Neural progenitor cell (in vitro differentiated cells): ENCODE data around the gene AGFG1. TPM values are rescaled to one million over a fixed set of nuclear protein-coding genes. Genes with fewer than 3 reads are reported as not detected.

Source experiments
- DNase-seq: peaks from one replicate; pipeline ENCODE4 v3.0.0-alpha.2; 2016; ENCODE audit warnings: low spot score
- H2AFZ ChIP-seq: fragments of 200-600 bp; sonication (generic); replicated peaks from 2 replicates; pipeline ENCODE4 v1.6.1; 2016; ENCODE audit warnings: antibody characterized with exemption
- H3F3A ChIP-seq: fragments of 200-600 bp; sonication (generic); 2 replicates; pipeline ENCODE4 v1.6.1; 2016; ENCODE audit warnings: antibody characterized with exemption, low read depth
- H3K27ac ChIP-seq: fragments of 200-600 bp; sonication (generic); 2 replicates; pipeline ENCODE4 v1.5.1; 2016; ENCODE audit warnings: mild to moderate bottlenecking
- H3K27me3 ChIP-seq: fragments of 200-600 bp; sonication (generic); 2 replicates; pipeline ENCODE4 v1.6.1; 2016; ENCODE audit warnings: mild to moderate bottlenecking, moderate library complexity
- H3K36me3 ChIP-seq: fragments of 200-600 bp; sonication (generic); 2 replicates; pipeline ENCODE4 v1.5.1; 2016
- H3K4me1 ChIP-seq: fragments of 200-600 bp; sonication (generic); 2 replicates; pipeline ENCODE4 v1.6.1; 2016; ENCODE audit warnings: mixed run types
- H3K4me2 ChIP-seq: fragments of 200-600 bp; sonication (generic); 2 replicates; pipeline ENCODE4 v1.6.1; 2016
- H3K4me3 ChIP-seq: fragments of 200-600 bp; sonication (generic); 2 replicates; pipeline ENCODE4 v1.5.1; 2016
- H3K79me2 ChIP-seq: fragments of 200-600 bp; sonication (generic); 2 replicates; pipeline ENCODE4 v1.6.1; 2016; ENCODE audit warnings: low read depth
- H3K9ac ChIP-seq: fragments of 200-600 bp; sonication (generic); 2 replicates; pipeline ENCODE4 v1.6.1; 2016
- H3K9me3 ChIP-seq: fragments of 200-600 bp; sonication (generic); 2 replicates; pipeline ENCODE4 v1.5.1; 2016; ENCODE audit warnings: low read depth
- H4K20me1 ChIP-seq: fragments of 200-600 bp; sonication (generic); 2 replicates; pipeline ENCODE4 v1.6.1; 2016; ENCODE audit warnings: low read depth
- H3K27ac Mint-ChIP-seq: 3 replicates; pipeline ENCODE4 v1.8.0; 2021; ENCODE audit warnings: mixed read lengths
- H3K27me3 Mint-ChIP-seq: 2 replicates; pipeline ENCODE4 v1.8.0; 2022; ENCODE audit warnings: low read depth, mild to moderate bottlenecking, inconsistent platforms, moderate library complexity, mixed read lengths; ENCODE audit not compliant: insufficient read depth
- H3K36me3 Mint-ChIP-seq: 3 replicates; pipeline ENCODE4 v1.8.0; 2021; ENCODE audit warnings: mixed read lengths
- H3K4me1 Mint-ChIP-seq: 3 replicates; pipeline ENCODE4 v1.8.0; 2021; ENCODE audit warnings: mixed read lengths
- H3K4me3 Mint-ChIP-seq: 3 replicates; pipeline ENCODE4 v1.8.0; 2021; ENCODE audit warnings: mild to moderate bottlenecking, moderate library complexity, mixed read lengths
- H3K9me3 Mint-ChIP-seq: 3 replicates; pipeline ENCODE4 v1.8.0; 2020; ENCODE audit warnings: mixed read lengths
- EZH2 ChIP-seq: fragments of 200-600 bp; sonication (generic); IDR thresholded peaks from 2 replicates; pipeline ENCODE4 v1.6.1; 2017; ENCODE audit warnings: antibody characterized with exemption, mild to moderate bottlenecking, moderate library complexity
- EZH2phosphoT487 ChIP-seq: fragments of 200-600 bp; sonication (generic); IDR thresholded peaks from 2 replicates; pipeline ENCODE4 v1.6.1; 2017; ENCODE audit warnings: antibody characterized with exemption
- total RNA-seq: library from RNA; depleted of rRNA; stranded (reverse); fragments of >200 nt; gene quantifications from 2 replicates; pipeline ENCODE4 v1.2.3, GENCODE V29; 2015; ENCODE audit warnings: low replicate concordance
- TF ChIP-seq, protein P1 (sequence below): fragments of 200-600 bp; sonication (generic); IDR thresholded peaks from 2 replicates; pipeline ENCODE4 v1.5.1; 2017; ENCODE audit warnings: antibody characterized with exemption, mild to moderate bottlenecking

The AGFG1 gene
- total RNA-seq, 1 donor from 2014 or later = 84.8 TPM

DNA sequence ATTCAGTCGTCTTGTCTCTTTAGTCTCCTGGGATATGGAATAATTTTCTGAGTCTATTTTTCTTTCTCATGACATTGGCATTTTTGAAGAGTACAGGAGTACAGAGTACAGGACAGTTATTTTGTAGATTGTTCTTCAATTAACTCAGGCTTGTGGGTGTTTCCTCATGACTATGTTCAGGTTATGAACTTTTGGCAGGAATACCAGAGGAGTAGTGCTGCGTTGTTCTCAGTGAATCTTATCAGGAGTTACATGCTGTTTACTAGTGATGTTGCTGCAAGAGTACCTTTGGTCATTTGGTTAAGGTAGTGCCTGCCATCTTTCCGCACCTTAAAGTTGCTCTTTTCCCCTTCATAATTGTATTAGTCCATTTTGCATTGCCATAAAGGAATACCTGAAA is 41.3 kb upstream of the AGFG1 start:
- Histone ChIP-seq H3K4me1 (no peaks in the 10 kb centered on the region), H4K20me1 (no peaks in the 10 kb centered on the region), H3K27ac (no peak overlapping the region), H3K4me2 (no peak overlapping the region), H3K36me3 (peaks cover 4% of the 10 kb centered on the region), H3K4me3 (no peak overlapping the region), H3K9me3 (peaks cover 9% of the 10 kb centered on the region), H3K27me3 (no peaks in the 10 kb centered on the region), H3K9ac (no peak overlapping the region), H3K79me2 (no peaks in the 10 kb centered on the region), H3F3A (no peaks in the 10 kb centered on the region), H2AFZ (no peak overlapping the region)
- Mint-ChIP-seq H3K9me3 (peaks cover 12% of the 10 kb centered on the region), H3K27ac (no peak overlapping the region), H3K36me3 (no peaks in the 10 kb centered on the region), H3K4me1 (no peaks in the 10 kb centered on the region), H3K4me3 (no peak overlapping the region), H3K27me3 (peaks cover 3% of the 10 kb centered on the region)
- TF ChIP-seq EZH2phosphoT487 (no peak), EZH2 (no peak)
- TF ChIP-seq, protein P1, sequence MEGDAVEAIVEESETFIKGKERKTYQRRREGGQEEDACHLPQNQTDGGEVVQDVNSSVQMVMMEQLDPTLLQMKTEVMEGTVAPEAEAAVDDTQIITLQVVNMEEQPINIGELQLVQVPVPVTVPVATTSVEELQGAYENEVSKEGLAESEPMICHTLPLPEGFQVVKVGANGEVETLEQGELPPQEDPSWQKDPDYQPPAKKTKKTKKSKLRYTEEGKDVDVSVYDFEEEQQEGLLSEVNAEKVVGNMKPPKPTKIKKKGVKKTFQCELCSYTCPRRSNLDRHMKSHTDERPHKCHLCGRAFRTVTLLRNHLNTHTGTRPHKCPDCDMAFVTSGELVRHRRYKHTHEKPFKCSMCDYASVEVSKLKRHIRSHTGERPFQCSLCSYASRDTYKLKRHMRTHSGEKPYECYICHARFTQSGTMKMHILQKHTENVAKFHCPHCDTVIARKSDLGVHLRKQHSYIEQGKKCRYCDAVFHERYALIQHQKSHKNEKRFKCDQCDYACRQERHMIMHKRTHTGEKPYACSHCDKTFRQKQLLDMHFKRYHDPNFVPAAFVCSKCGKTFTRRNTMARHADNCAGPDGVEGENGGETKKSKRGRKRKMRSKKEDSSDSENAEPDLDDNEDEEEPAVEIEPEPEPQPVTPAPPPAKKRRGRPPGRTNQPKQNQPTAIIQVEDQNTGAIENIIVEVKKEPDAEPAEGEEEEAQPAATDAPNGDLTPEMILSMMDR = no peak
- no peak for DNase-seq

DNA sequence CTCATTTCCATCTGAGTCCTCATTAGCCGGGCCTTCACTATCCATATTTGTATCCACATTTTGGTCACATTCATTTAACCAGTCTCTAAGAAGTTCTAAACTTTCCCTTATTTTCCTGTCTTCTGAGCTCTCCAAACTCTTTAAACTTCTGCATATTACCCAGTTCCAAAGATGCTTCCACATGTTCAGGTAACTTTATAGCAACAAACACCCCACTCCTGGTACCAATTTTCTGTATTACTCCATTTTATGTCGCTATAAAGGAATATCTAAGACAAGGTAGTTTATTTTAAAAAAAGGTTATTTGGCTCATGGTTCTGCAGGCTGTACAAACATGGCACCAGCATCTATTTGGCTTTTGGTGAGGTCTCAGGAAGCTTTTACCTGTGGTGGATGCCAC is 38.8 kb upstream of the AGFG1 start:
- Histone ChIP-seq H3K9me3 (peaks cover 9% of the 10 kb centered on the region), H3K4me2 (no peak overlapping the region), H2AFZ (no peak overlapping the region), H3F3A (no peaks in the 10 kb centered on the region), H4K20me1 (no peaks in the 10 kb centered on the region), H3K27ac (no peak overlapping the region), H3K79me2 (no peaks in the 10 kb centered on the region), H3K27me3 (no peaks in the 10 kb centered on the region), H3K4me3 (no peak overlapping the region), H3K36me3 (peaks cover 4% of the 10 kb centered on the region), H3K4me1 (no peaks in the 10 kb centered on the region), H3K9ac (no peak overlapping the region)
- peaks cover 3% of the 10 kb centered on the region for H3K27me3 Mint-ChIP-seq
- no peak overlapping the region for H3K27ac Mint-ChIP-seq
- peak overlapping the region; percentile 43 for H3K4me3 Mint-ChIP-seq
- H3K4me1 Mint-ChIP-seq = no peaks in the 10 kb centered on the region
- H3K9me3 Mint-ChIP-seq = peaks cover 12% of the 10 kb centered on the region
- H3K36me3 Mint-ChIP-seq = no peaks in the 10 kb centered on the region
- TF ChIP-seq, protein P1 = no peak
- no peak for TF ChIP-seq EZH2phosphoT487
- no peak for TF ChIP-seq EZH2
- DNase-seq = no peak

DNA sequence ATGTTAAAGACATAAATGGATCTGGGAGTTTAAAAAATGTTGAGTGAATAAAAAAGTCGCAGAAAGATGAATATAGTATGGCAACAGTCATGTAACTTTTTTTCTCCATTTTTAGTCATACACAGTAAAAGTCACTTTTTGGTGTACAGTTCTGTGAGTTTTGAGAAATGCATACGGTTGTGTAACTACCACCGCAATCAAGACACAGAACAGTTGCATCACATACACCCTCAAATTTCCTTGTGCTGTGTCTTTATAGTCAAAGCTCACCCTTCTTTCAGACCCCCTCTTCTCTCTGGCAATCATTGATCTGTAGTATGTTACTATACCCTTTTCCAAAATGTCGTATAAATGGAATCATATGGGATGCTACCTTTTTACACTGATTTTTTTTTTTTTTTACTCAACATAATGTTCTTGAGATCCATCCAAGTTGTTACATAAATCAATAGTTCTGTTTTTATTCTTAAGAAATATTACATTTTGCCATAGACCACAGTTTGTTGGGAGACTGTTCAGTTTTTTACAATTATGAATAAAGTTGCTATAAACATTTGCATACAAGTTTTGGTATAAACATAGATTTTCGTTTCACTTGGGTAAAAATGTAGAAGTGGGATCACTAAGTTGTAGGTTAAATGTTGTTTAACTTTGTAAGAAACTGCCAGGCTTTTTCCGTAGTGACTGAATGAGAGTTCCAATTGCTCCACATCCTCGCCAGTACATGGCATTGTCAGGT is 35.4 kb upstream of the AGFG1 start:
- no peak overlapping the region for H3K9ac ChIP-seq
- H3K27me3 Mint-ChIP-seq = peaks cover 9% of the 10 kb centered on the region
- H2AFZ ChIP-seq = no peak overlapping the region
- DNase-seq = no peak
- no peaks in the 10 kb centered on the region for H3K36me3 Mint-ChIP-seq
- H3K27ac Mint-ChIP-seq = no peak overlapping the region
- peaks cover 4% of the 10 kb centered on the region for H3K36me3 ChIP-seq
- H3K9me3 ChIP-seq = peaks cover 9% of the 10 kb centered on the region
- H3K4me2 ChIP-seq = no peak overlapping the region
- H3K27me3 ChIP-seq = no peaks in the 10 kb centered on the region
- H3K79me2 ChIP-seq = no peaks in the 10 kb centered on the region
- no peak overlapping the region for H3K27ac ChIP-seq
- H3K4me1 Mint-ChIP-seq = no peaks in the 10 kb centered on the region
- H3F3A ChIP-seq = no peaks in the 10 kb centered on the region
- H3K4me3 ChIP-seq = no peak overlapping the region
- TF ChIP-seq, protein P1 = no peak
- TF ChIP-seq EZH2 (no peak), EZH2phosphoT487 (no peak)
- no peaks in the 10 kb centered on the region for H3K4me1 ChIP-seq
- H3K9me3 Mint-ChIP-seq = peaks cover 12% of the 10 kb centered on the region
- no peak overlapping the region for H3K4me3 Mint-ChIP-seq
- no peaks in the 10 kb centered on the region for H4K20me1 ChIP-seq
